Mesodermal cell (in vitro differentiated cells): ENCODE results near the gene INTS3.

Source experiments
- H3K27ac ChIP-seq: 2 replicates; pipeline ENCODE4 v1.7.0; 2013; ENCODE audit warnings: mild to moderate bottlenecking, low read depth, low read length, moderate library complexity; ENCODE audit not compliant: severe bottlenecking
- H3K36me3 ChIP-seq: 2 replicates; pipeline ENCODE4 v1.7.1; 2013; ENCODE audit warnings: mild to moderate bottlenecking, low read length, moderate library complexity; ENCODE audit not compliant: control insufficient read depth, insufficient read depth
- H3K4me1 ChIP-seq: one replicate; pipeline ENCODE4 v1.7.1; 2013; ENCODE audit warnings: mild to moderate bottlenecking, low read length; ENCODE audit not compliant: insufficient read depth, control insufficient read depth, poor library complexity, severe bottlenecking
- H3K4me3 ChIP-seq: 2 replicates; pipeline ENCODE4 v1.7.0; 2013; ENCODE audit warnings: low read length, control low read depth, mild to moderate bottlenecking; ENCODE audit not compliant: insufficient read depth, poor library complexity, severe bottlenecking; ENCODE audit errors: extremely low read depth
- H3K9me3 ChIP-seq: 2 replicates; pipeline ENCODE4 v1.7.1; 2013; ENCODE audit warnings: mild to moderate bottlenecking, low read length, moderate library complexity; ENCODE audit not compliant: control insufficient read depth
- WGBS, 2 experiments: methylation state at CpG; one replicate each; pipeline ENCODE4 v1.1.5; 2013; ENCODE audit warnings: missing lambda C conversion rate in 2 of 2; ENCODE audit not compliant: insufficient coverage in 2 of 2; 5-methylcytosine and 5-hydroxymethylcytosine counted together

Gene INTS3

GRCh38 chr1:153687346-153688125 is 40.3 kb upstream of the INTS3 start:
- no peaks in the 10 kb centered on the region for H3K9me3 ChIP-seq
- H3K27ac ChIP-seq = no peak overlapping the region
- no peaks in the 10 kb centered on the region for H3K36me3 ChIP-seq
- 88 to 94% methylated on average over 12 to 13 of the region's 16 CpGs for WGBS, 2 experiments
- H3K4me3 ChIP-seq = no peak overlapping the region
- H3K4me1 ChIP-seq = no peaks in the 10 kb centered on the region

GRCh38 chr1:153688276-153688675 is 39.6 kb upstream of the INTS3 start:
- H3K9me3 ChIP-seq = no peaks in the 10 kb centered on the region
- no peak overlapping the region for H3K4me3 ChIP-seq
- WGBS, 2 experiments = 86 to 91% methylated on average over 4 to 7 of the region's 7 CpGs
- H3K36me3 ChIP-seq = no peaks in the 10 kb centered on the region
- H3K4me1 ChIP-seq = no peaks in the 10 kb centered on the region
- no peak overlapping the region for H3K27ac ChIP-seq

GRCh38 chr1:153688736-153689328 is 39.0 kb upstream of the INTS3 start:
- WGBS, 2 experiments = 96 to 100% methylated on average over 11 to 13 of the region's 18 CpGs
- Histone ChIP-seq H3K27ac (no peak overlapping the region), H3K36me3 (no peaks in the 10 kb centered on the region), H3K9me3 (no peaks in the 10 kb centered on the region), H3K4me3 (no peak overlapping the region), H3K4me1 (no peaks in the 10 kb centered on the region)

- Histone ChIP-seq H3K36me3 (no peaks in the 10 kb centered on the region), H3K4me3 (no peak overlapping the region), H3K4me1 (peaks cover 17% of the 10 kb centered on the region), H3K9me3 (no peaks in the 10 kb centered on the region), H3K27ac (no peak overlapping the region)
- 57 to 100% methylated on average over 1 to 4 of the region's 4 CpGs for WGBS, 2 experiments
Measured at GRCh38 chr1:153693466-153693865, 34.4 kb upstream of the INTS3 start.

- H3K4me1 ChIP-seq = peaks cover 27% of the 10 kb centered on the region
- WGBS, 2 experiments = 74 to 80% methylated on average over 3 to 4 of the region's 8 CpGs
- H3K9me3 ChIP-seq = no peaks in the 10 kb centered on the region
- H3K36me3 ChIP-seq = no peaks in the 10 kb centered on the region
- H3K4me3 ChIP-seq = no peak overlapping the region
- H3K27ac ChIP-seq = peak overlapping the region; percentile 93
Measured at GRCh38 chr1:153696741-153697140, 31.1 kb upstream of the INTS3 start.

GRCh38 chr1:153697191-153698019 is 30.4 kb upstream of the INTS3 start:
- H3K4me1 ChIP-seq = peaks cover 27% of the 10 kb centered on the region
- peak overlapping the region; percentile 93 for H3K27ac ChIP-seq
- no peaks in the 10 kb centered on the region for H3K9me3 ChIP-seq
- H3K36me3 ChIP-seq = no peaks in the 10 kb centered on the region
- H3K4me3 ChIP-seq = no peak overlapping the region
- 33 to 46% methylated on average over 7 to 11 of the region's 12 CpGs for WGBS, 2 experiments

- WGBS, 2 experiments = 27 to 80% methylated on average over 1 to 21 of the region's 29 CpGs
- Histone ChIP-seq H3K4me3 (no peak overlapping the region), H3K9me3 (no peaks in the 10 kb centered on the region), H3K4me1 (peaks cover 27% of the 10 kb centered on the region), H3K36me3 (no peaks in the 10 kb centered on the region), H3K27ac (peak overlapping the region; percentile 93)
Measured at GRCh38 chr1:153698020-153698922, 29.6 kb upstream of the INTS3 start.

- Histone ChIP-seq H3K4me1 (peaks cover 27% of the 10 kb centered on the region), H3K9me3 (no peaks in the 10 kb centered on the region), H3K27ac (peak overlapping the region; percentile 54), H3K4me3 (no peak overlapping the region), H3K36me3 (no peaks in the 10 kb centered on the region)
- 96 to 98% methylated on average over 6 of the region's 6 CpGs for WGBS, 2 experiments
Measured at GRCh38 chr1:153698923-153699714, 28.7 kb upstream of the INTS3 start.

- no peak overlapping the region for H3K4me3 ChIP-seq
- 67 to 83% methylated on average over 1 to 2 of the region's 6 CpGs for WGBS, 2 experiments
Measured at GRCh38 chr1:153699768-153700167, 28.1 kb upstream of the INTS3 start.

More at GRCh38 chr1:153699768-153700167, 28.1 kb upstream of the INTS3 start:
- peaks cover 27% of the 10 kb centered on the region for H3K4me1 ChIP-seq
- H3K36me3 ChIP-seq = no peaks in the 10 kb centered on the region
- H3K27ac ChIP-seq = no peak overlapping the region
- H3K9me3 ChIP-seq = no peaks in the 10 kb centered on the region
